ENCODE results near the gene ZNF692.

The ZNF692 gene, protein sequence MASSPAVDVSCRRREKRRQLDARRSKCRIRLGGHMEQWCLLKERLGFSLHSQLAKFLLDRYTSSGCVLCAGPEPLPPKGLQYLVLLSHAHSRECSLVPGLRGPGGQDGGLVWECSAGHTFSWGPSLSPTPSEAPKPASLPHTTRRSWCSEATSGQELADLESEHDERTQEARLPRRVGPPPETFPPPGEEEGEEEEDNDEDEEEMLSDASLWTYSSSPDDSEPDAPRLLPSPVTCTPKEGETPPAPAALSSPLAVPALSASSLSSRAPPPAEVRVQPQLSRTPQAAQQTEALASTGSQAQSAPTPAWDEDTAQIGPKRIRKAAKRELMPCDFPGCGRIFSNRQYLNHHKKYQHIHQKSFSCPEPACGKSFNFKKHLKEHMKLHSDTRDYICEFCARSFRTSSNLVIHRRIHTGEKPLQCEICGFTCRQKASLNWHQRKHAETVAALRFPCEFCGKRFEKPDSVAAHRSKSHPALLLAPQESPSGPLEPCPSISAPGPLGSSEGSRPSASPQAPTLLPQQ

DNA sequence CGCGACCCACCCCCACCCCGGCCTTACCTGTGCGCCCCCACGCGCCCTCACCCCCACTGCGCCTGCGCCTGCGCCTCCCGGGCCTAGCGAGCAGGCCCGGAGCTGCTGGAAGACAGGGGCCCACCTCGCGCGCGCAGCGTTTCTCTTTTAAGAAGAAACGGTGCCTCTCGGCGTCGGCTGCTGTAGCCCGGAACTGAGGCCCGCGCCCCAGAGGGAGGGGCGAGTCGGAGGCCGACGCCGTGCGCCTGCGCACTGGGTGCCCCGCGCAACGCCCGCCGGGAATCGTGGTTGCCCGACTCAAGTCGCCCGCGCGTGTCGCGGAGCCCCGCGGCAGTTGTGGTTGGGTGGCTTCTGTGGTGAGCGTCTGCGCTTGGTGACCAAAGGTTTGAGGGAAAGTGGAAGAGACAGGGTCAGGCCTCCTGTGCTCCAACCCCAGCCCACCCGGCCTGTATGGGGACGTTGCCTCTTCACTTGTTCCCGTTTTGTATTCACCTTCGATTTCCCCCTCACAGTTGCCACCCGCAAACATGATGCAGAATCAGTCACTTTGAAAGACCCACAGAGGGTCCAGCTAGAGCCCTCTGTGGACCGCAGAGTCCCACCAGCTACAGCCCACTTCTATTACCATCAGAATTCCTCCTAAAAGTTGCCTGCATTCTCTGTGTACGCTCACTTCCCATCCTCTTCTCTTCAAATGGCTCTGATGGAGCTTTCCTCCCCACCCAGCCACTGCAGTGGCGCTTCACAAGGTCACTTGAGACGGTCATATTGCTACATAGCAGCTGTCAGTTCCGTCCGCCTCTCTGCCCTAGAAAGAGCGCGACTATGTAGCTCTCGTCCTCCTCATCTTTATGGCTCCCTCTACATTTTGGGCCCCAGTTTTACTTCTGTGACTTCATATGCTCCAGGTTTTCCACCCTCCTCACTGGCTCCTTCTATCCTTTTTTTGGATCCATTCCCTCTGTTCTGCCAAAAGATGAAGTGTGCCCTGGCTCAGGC lies at the start of gene ZNF692:
Gene ZNF692, minus strand, starts transcription at position 195 of the 999 bp plus-strand sequence. CDS start 776 bp downstream, outside the sequence.
- peak within 1 kb of the TSS; percentile 89 for H3K4me3 ChIP-seq (ENCODE audit: low read length)
- peak; percentile 97 for DNase-seq (ENCODE audit: low read depth)

DNA sequence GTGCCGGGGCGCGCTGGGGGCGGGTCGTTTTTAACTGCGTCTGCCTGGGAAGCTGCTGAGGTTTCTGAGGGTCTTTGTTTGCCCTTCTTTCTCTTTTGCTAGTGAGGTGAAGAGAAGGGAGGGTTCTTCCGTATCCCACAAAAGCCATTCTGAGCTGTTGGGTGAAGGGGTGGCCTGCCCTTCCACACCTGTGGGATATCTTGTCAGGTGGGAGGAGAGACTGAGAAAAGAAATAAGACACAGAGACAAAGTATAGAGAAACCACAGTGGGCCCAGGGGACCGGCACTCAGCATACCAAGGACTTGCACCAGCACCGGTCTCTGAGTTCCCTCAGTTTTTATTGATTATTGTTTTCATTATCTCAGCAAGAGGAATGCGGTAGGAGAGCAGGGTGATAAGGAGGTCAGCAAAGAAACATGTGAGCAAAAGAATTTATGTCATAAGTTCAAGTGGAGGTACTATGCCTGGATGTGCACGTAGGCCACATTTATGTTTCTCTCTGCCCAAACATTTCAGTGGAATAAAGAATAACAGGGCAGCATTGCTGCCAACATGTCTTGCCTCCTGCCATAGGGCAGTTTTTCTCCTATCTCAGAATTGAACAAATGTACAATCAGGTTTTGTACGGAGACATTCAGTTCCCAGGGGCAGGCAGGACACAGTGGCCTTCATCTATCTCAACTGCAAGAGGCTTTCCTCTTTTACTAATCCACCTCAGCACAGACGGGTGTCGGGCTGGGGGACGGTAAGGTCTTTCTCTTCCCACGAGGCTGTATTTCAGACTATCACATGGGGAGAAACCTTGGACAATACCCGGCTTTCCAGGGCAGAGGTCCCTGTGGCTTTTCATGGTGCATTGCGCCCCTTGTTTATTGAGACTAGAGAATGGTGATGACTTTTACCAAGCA lies 48.1 kb upstream of the ZNF692 start:
- DNase-seq (ENCODE audit: low read depth): peak; percentile 59
- H3K4me3 ChIP-seq (ENCODE audit: low read length): peak overlapping the region; percentile 70
- TF ChIP-seq, protein P1, sequence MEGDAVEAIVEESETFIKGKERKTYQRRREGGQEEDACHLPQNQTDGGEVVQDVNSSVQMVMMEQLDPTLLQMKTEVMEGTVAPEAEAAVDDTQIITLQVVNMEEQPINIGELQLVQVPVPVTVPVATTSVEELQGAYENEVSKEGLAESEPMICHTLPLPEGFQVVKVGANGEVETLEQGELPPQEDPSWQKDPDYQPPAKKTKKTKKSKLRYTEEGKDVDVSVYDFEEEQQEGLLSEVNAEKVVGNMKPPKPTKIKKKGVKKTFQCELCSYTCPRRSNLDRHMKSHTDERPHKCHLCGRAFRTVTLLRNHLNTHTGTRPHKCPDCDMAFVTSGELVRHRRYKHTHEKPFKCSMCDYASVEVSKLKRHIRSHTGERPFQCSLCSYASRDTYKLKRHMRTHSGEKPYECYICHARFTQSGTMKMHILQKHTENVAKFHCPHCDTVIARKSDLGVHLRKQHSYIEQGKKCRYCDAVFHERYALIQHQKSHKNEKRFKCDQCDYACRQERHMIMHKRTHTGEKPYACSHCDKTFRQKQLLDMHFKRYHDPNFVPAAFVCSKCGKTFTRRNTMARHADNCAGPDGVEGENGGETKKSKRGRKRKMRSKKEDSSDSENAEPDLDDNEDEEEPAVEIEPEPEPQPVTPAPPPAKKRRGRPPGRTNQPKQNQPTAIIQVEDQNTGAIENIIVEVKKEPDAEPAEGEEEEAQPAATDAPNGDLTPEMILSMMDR (conservative IDR thresholded peaks at IDR 0.05; ENCODE audit: low read length): no peak

More for the DNA sequence above, at the start of gene ZNF692:
- TF ChIP-seq, protein P1 (conservative IDR thresholded peaks at IDR 0.05; ENCODE audit: low read length): no peak

DNA sequence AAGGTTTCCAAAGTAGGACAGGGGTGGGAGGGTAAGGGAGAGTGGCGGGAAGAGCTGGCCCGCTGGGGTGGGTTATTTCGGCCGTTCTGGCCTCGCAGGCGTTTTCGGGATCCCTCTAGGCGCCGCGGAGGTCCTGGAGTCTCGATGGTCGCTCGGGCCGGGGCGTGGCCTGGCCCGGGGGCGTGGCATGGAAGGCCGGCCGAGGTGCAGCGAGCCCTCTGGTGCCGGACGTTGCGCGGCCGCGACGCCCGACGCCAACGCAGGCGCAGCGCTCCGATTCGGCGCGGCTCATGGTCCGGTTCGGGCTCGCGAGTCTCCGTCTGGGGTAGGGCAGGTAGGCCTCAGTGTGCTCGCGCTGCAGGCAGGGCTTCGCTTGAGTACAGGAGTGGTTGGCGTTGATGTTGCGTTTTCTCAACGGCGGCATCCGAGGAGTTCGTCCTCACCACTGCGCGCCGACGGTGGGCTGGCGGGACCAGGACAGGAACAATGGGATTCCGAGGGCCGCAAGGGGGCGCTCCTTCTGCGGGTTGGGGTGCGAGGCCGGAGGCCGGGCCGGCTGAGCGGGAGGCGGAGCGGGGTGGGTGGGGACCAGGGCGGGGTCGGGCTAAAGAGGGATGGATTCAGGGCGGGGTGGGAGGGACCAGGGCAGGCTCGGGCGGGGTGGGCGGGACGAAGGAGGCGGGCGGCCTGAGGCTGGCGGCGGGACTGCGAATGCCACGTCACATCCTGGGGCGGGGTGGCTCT lies 47.3 kb upstream of the ZNF692 start, which contains the start of gene PGBD2:
Gene PGBD2, plus strand, starts transcription at position 227 of the 744 bp plus-strand sequence. CDS start 7,628 bp downstream, outside the sequence.
- TF ChIP-seq, protein P1 (conservative IDR thresholded peaks at IDR 0.05; ENCODE audit: low read length): peak; percentile 54
- H3K4me3 ChIP-seq (ENCODE audit: low read length): peak within 1 kb of the TSS; percentile 93
- DNase-seq (ENCODE audit: low read depth): peak; percentile 90

DNA sequence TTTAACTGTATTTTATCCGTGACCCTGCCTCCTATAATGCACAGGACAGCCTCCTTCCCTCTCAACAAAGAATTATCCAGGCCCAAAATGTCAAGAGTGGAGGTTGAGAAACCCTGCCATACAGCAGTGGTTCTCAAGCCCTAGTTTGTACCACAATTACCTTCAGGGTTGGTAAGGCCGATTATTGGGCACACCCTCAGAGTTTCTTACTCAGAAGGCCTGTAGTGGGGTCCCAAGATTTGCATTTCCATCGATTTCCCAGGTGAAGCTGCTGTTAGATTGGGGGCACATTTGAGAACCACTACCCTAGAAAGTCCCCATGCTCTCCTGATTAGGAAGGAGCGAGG lies 46.8 kb upstream of the ZNF692 start:
- DNase-seq (ENCODE audit: low read depth): no peak
- TF ChIP-seq, protein P1 (conservative IDR thresholded peaks at IDR 0.05; ENCODE audit: low read length): no peak
- peak overlapping the region; percentile 93 for H3K4me3 ChIP-seq (ENCODE audit: low read length)

DNA sequence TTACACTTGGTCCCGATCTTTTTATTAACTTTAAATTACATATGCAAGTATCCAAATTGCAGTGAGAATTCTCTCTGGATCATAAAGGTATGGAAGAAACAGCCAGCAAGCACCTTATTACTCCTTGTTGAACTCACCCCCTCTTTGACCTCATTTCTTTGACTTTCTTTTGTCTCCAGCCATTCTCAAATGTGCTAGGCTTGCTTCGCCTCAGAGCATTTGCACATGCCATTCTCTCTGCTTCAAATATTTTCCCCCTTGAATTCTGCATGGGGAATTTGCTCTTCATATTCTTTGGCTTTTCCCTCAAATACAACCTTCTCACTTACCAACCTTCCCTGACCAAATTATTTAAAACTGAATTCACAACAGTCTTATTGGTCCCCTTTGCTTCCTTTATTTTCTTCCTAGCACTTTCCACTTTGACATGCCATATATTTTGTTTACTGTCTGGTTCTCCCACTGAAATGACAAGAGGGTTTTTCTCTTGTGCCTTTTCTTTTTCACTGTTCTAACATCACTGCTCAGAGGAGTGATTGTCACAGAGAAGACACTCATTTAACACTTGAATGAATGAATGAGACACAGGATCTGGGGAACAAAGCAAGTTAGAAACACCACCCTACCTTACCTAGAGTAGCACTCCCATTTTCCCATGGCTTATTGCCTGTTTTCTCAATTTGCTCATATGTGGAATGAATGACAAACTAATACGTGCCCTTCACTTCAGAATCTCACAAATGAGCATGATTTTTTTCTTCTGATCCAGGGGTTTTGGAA lies 45.7 kb upstream of the ZNF692 start:
- TF ChIP-seq, protein P1 (conservative IDR thresholded peaks at IDR 0.05; ENCODE audit: low read length): no peak
- H3K4me3 ChIP-seq (ENCODE audit: low read length): no peak overlapping the region
- no peak for DNase-seq (ENCODE audit: low read depth)

Measured in AG10803 (cell line).